ENCODE measurements around the gene SLC25A43. TPM values are rescaled to one million over a fixed set of nuclear protein-coding genes. Genes with fewer than 3 reads are reported as not detected.

The SLC25A43 gene
- total and polyA plus RNA-seq, 2 of the 8 experiments (the other 6 are each of a cell fraction or from before 2014, with no cell fraction given), result 3.1 to 5.8 TPM

DNA sequence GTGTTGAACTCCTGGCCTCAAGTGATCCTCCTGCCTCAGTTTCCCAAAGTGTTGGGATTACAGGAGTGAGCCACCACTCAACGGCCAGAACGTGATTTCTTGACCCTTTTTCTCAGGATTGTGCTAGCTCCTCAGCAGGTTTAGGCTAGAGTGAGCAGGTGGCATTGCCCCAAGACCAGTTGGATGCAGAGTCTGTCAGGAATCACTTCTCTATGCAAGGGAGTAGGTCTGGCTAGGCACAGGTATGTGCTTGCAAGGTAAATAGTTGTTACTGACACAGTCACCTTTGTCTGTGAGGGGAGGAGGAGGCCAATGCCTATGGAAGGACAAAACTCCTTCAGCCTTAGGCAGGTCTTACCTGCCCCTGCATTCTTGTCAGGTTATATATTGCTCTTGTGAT is 93.3 kb downstream of the SLC25A43 start:
- 86% methylated on average over 2 of the region's 2 CpGs; no CpG with 5 or more reads in 1 of the 2 experiments for WGBS, 2 experiments (ENCODE audit: extremely low coverage in 1 of 2, insufficient coverage in 1 of 2, insufficient read length in 1 of 2, insufficient replicate concordance in 2 of 2, low coverage in 1 of 2, low lambda C conversion rate in 2 of 2, missing lambda C conversion rate in 1 of 2)
- no peaks in the 10 kb centered on the region for H4K20me1 ChIP-seq (replicated peaks in 1 of 2; ENCODE audit: control insufficient read depth in 1 of 2, insufficient read depth in 2 of 2, low read length in 2 of 2)
- H3K56ac ChIP-seq (replicated peaks; ENCODE audit: insufficient read length, low read depth, low read length), result no peak overlapping the region
- H2AFZ ChIP-seq (ENCODE audit: low read length), result no peak overlapping the region
- H3K4me2 ChIP-seq (ENCODE audit: insufficient read depth in 1 of 2, low read depth in 2 of 2, low read length in 2 of 2), result no peak overlapping the region
- no peaks in the 10 kb centered on the region for H3K79me2 ChIP-seq (ENCODE audit: control insufficient read depth in 1 of 2, insufficient read depth in 2 of 2, low read length in 2 of 2)
- H4K91ac ChIP-seq (replicated peaks; ENCODE audit: insufficient read length, low read length), result no peak overlapping the region
- no peak overlapping the region for H2BK120ac ChIP-seq (replicated peaks; ENCODE audit: low read depth, low read length)
- H2BK5ac ChIP-seq (ENCODE audit: low read depth, low read length), result no peak overlapping the region
- no peak overlapping the region for H2BK15ac ChIP-seq (ENCODE audit: low read length)
- DNase-seq (ENCODE audit: low read depth in 1 of 2, low spot score in 2 of 2) (no peak), FAIRE-seq (no peak)
- TF ChIP-seq ZNF274 (IDR thresholded peaks at IDR 0.05; ENCODE audit: borderline replicate concordance, extremely low read depth, low read length) (no peak), TAF7 (optimal IDR thresholded peaks at IDR 0.05; ENCODE audit: borderline replicate concordance, low read depth, low read length) (no peak), TEAD4 (IDR thresholded peaks at IDR 0.05; ENCODE audit: low read depth, low read length) (no peak), SIN3A (conservative IDR thresholded peaks at IDR 0.05 in 1 of 2, IDR thresholded peaks at IDR 0.05 in 1 of 2; ENCODE audit: low read depth in 1 of 2, low read length in 2 of 2) (no peak), RNF2 (IDR thresholded peaks at IDR 0.05; ENCODE audit: borderline replicate concordance, low read depth, low read length, missing control alignments, poor library complexity, severe bottlenecking) (no peak), POLR2AphosphoS5 (IDR thresholded peaks at IDR 0.05; ENCODE audit: low read depth, low read length) (no peak), JUND (IDR thresholded peaks at IDR 0.05; ENCODE audit: low read length) (no peak), HDAC2 (IDR thresholded peaks at IDR 0.05; ENCODE audit: borderline replicate concordance in 1 of 2, low read depth in 2 of 2, low read length in 2 of 2) (no peak), NANOG (IDR thresholded peaks at IDR 0.05; ENCODE audit: insufficient read depth, low read depth, low read length, poor library complexity, severe bottlenecking) (no peak), POLR2A (IDR thresholded peaks at IDR 0.05; ENCODE audit: control extremely low read depth in 1 of 2, low read depth in 2 of 2, low read length in 2 of 2) (no peak), SP2 (IDR thresholded peaks at IDR 0.05; ENCODE audit: low read length) (no peak)
- H3K23me2 ChIP-seq (ENCODE audit: low read depth, low read length), result no peaks in the 10 kb centered on the region
- ChIA-PET CTCF (ENCODE audit: partially characterized antibody) (interaction anchor here (0.6 kb wide), 1 partner anchor 501 kb away, joined by 3 read pairs; no protein-coding TSS in a partner anchor), POLR2A (ENCODE audit: partially characterized antibody) (interaction anchor here (0.6 kb wide), 1 partner anchor 247 kb away, joined by 4 read pairs; no protein-coding TSS in a partner anchor)
- H3K27ac ChIP-seq (ENCODE audit: low read depth, low read length), result no peak overlapping the region
- H3K9ac ChIP-seq (replicated peaks in 1 of 4; ENCODE audit: extremely low read depth in 1 of 4, low read depth in 3 of 4, low read length in 3 of 4), result no peak overlapping the region
- H3K18ac ChIP-seq (ENCODE audit: extremely low read depth, low read length), result no peak overlapping the region
- no peak overlapping the region for H2AK5ac ChIP-seq (ENCODE audit: low read depth, low read length)
- H3K9me3 ChIP-seq (ENCODE audit: insufficient read depth in 2 of 2, low read depth in 1 of 2, low read length in 1 of 2), result no peaks in the 10 kb centered on the region
- H3K23ac ChIP-seq (ENCODE audit: insufficient read length), result no peak overlapping the region
- H3K14ac ChIP-seq (ENCODE audit: insufficient read length), result no peak overlapping the region
- no peak overlapping the region for H3K4me3 ChIP-seq (ENCODE audit: extremely low read depth in 1 of 4, insufficient read depth in 2 of 4, low read depth in 3 of 4, low read length in 4 of 4)
- H3K36me3 ChIP-seq (ENCODE audit: control insufficient read depth in 2 of 4, insufficient read depth in 4 of 4, low read length in 3 of 4), result no peaks in the 10 kb centered on the region
- H3K4ac ChIP-seq (replicated peaks; ENCODE audit: insufficient read length, low read depth, low read length), result no peak overlapping the region
- no peak overlapping the region for H4K8ac ChIP-seq (ENCODE audit: extremely low read depth, insufficient read depth, low read length)
- no peaks in the 10 kb centered on the region for H3K4me1 ChIP-seq (replicated peaks in 1 of 4; ENCODE audit: control insufficient read depth in 3 of 4, insufficient read depth in 4 of 4, low read length in 3 of 4)
- H3K79me1 ChIP-seq (ENCODE audit: low read depth, low read length), result no peaks in the 10 kb centered on the region
- no peak overlapping the region for H2BK12ac ChIP-seq (ENCODE audit: low read depth, low read length)
- no peak overlapping the region for H4K5ac ChIP-seq (ENCODE audit: insufficient read length, low read depth, low read length)
- no peaks in the 10 kb centered on the region for H3K27me3 ChIP-seq (replicated peaks in 1 of 4; ENCODE audit: control insufficient read depth in 3 of 4, extremely low read depth in 1 of 4, insufficient read depth in 3 of 4, low read length in 3 of 4)
- H2BK20ac ChIP-seq (ENCODE audit: low read length), result no peak overlapping the region
